NCI-H2227 (cell line): Measurements from ENCODE around the gene SCARB1.

Experiments
- DNase-seq: peaks from one replicate; lab custom pipeline; 2025; ENCODE audit not compliant: unreplicated experiment; lab: John Stamatoyannopoulos, UW

Gene SCARB1

DNA sequence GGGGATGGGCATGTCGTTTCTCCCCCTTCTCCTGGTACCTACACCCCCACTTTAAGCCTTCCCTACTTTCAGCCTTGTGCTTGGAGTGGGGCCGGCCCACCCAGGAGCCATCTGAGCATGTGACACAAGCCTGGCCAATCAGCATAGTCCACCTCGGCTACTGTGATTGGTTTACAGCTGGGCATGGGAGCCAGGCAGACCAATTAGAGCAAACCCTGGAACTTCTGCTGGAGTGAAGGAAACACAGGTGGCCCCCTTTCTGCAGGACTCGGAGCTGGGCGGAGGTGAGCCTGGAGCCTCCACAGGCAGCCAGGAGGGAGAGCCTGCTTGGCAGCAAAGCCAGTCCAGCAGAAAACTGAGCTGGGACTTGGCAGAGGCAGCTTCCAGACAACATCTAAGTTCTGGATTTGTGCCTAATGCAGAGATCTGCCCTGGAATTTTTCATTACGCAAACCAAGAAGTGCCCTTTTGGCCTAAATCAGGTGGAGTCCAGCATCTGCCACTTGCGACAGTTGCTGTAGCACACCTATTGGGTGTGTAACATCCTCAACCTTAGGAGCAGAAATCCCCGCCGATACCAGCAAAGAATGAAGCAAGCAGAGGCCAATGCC is 59.5 kb downstream of the SCARB1 start:
- peak; percentile 9 for DNase-seq

DNA sequence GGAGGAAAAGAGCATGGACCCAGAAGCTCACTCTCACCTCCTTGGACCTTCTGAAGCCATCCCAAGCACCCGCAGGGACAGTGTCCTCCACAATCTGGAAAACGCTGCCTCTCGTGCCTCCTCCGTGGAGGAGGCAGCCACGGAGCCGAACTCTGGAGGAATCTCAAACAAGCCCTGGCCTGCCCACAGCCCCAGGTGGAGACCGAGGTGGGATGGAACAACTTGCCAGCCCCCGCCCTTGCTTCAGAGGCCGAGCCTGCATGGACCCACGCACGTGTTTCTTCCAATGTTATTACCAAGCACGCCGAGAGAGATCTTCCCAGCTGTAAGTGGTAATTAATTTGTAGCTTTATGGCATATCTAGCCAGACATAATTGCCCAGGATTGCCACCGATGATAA is 61.3 kb downstream of the SCARB1 start:
- DNase-seq, result no peak

DNA sequence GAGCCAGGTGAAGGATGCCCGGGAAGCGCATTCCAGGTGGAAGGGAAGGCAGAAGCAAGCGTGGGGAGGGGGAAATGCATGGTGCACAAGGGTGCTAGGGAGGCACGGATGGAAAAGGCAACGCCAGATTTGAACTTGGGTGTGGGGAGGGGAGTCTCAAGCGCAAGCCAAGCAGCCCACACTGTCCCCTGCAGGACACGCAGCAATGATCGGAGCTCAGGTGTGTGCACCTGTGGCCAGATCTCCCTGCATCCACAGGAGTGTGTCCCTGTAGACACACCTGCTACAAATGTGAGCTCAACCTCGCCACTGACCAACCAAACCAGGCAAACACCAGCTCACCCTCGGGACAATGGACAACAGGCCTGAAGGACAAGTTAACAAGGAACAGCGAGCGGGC is 63.2 kb downstream of the SCARB1 start:
- DNase-seq, result no peak

DNA sequence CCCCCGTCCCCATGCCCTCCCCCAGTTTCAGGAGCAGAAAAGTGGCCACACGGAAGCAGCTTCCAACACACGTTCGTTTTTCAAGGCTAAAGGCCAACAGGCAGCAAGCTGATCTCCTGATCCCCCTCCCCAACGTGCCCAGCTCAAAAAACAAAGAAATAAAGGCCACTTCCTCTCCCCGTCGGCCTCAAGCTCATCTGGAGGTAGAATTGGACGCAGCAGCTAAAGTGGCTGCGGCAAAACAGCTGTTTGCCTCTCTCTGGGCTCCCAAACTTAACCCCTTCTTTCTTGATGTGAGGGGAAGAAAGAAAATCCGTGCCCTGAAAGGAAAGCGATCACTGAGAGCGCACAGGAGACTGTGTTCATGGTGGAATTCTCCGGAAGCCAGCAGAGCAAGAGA is 66.3 kb downstream of the SCARB1 start:
- DNase-seq, result no peak

DNA sequence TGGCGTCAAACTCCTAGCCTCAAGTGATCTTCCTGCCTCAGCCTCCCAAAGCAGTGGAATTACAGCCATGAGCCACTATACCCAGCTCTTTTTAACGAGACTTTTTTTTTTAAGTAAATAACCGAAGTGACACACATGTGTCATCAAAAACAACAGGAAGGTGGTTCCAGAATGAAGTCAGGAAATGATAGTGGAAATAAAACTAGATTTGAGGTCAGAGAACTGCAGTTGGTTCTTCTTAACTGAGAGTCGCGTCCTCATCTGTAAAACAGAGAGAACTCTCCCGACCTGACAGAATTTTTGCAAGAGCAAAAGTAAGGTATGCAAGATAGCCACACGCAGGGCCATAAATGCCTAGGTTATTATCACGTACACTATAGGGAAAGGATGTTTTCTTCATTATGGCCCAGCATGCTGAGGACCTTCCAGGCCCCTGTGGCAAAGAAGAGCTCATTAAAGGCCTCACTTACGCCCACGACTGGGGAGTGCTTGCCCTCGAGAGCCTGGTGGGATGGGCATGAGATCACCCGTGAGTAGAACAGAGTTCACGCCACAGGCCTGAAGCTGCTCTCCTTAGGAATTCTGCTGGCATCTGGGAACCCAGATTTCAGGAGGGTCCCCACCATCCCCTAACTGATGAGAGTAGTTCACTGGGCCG is 67.2 kb downstream of the SCARB1 start:
- DNase-seq, result no peak

DNA sequence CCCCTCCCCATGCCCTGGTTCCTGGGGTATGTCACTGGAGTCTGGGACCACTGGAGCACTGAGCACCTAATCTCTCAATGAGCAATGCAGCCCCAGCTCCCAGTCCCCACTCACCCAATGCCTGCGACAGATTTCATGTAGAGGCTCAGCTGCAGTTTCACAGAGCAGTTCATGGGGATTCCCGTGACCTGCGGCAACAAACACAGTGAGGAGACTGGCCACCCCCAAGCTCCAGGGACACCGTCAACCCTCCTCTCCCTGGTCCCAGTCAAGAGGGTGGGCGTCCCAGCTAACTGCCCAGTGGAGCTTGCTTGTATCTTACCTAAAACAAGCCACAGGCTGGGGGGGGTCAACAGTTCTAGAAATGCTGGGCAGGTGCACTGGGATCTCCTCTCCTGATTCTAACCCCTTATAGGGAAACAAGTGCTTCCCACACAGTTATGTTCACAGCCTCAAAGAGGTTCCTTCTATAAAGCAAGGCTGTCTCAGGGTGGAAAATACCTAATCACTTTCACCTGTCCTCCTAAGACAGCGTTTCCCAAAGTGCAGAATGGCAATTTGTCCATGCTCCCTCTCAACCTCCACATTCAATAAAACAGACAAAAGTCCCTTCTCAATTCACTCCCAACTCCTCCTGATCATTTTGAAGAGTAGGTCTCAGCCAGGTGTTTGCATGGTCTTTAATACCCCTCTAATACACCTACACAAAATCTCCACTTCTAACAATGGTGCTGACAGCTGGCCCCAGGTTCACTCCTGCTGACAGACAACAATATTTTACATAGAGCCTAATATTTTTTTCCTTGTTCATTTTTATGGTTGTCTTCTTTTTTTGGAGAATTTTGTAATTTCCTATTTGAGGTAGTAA is 68.3 kb downstream of the SCARB1 start:
- no peak for DNase-seq

DNA sequence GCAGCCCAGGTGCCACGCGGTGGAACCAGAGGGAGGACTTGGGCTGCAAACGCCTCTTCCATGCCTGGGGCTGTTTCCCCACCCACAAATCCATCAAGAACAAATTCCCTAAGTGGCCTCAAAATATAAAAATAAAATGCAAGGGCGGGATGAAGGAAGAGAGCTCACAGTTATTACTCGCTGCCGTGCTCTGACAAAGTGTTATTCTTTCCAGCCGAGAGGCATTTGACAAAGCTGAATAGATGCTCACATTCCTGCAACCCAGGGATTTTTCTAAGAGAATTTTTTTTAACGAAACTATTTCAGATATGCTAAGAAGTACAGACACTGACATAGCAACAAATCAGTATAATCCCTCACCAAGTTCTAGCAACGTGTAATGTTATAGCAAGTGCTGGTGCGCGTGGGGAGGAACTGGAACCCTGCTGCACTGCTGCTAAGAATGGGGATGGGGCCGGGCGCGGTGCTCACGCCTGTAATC is 70.7 kb downstream of the SCARB1 start:
- no peak for DNase-seq

DNA sequence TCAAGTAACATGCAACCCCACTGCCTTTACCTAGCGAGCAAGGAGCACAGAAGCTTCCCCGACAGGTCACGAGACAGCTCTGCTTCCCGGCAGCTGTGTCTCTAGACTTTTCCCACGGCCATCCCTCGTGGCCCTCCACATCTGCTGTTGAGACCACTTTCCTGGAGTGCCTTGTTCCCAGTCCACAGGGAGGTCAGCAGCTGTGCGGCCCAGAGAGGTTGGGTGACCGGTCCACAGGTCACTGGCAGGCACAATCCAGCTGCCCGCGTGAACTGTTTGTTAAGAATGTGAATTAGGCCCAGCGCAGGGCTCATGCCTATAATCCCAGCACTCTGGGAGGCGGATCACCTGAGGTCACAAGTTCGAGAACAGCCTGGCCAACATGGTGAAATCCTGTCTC is 71.5 kb downstream of the SCARB1 start:
- DNase-seq, result no peak

DNA sequence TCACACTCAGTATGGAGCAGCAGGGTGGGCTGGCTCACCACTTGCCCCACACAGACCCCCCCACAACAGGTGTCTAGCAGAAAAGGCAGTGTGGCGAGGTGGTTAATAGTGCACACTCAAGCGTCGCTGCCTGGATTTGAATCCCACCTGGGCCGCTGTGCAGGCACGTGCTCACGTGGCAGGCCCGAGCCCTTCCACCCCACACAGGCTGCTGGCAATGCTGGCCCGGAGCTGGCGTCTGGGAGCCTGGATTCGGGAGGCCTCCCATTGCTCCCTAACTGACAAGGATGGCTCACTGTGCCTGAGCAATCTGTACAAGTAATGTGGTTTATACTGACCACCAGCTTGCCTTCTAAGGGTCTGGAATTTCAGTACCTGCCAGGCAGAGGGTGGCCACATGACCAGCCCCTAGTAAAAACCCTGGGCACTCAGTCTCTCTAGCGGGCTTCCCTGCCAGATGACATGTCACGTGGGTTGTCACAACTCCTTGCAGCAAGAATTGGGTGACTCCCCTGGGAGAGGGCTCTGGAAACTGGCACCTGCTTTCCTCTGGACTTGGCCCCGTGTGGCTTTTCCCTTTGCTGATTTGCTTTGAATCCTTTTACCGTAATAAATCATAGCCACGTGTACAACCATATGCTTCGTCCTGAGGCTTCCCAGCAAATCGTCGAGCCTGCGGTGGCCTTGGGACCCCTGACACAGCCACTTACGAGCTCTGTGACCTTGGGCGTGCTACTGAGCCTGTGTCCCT is 72.8 kb downstream of the SCARB1 start:
- no peak for DNase-seq

DNA sequence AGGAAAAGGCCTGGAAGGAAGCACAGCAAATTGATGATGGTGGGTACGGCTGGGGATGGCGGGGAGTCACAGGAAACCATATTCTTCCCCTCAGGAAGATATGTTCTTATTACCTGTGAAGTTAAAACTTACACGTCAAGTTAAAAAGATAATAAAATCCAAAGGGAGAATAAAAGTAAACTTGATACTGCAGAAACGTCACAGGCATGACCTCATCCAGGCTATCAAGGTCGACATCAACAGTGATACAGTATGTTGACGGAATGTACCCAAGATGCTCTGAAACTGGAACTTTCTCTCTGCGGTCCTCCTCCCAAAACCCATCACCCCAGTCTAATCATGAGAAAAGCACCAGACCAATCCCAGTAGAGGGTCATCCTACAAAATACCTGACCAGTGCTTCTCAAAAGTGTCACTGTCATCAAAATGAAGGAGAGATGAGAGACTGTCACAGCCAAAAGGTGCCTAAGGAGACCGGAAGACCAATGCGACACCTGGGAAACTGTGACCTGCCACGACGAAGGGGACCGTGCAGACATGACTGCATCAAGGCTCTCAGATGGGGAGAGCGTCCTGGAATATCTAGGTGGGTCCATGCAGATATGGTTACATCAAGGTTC is 74.6 kb downstream of the SCARB1 start:
- no peak for DNase-seq

DNA sequence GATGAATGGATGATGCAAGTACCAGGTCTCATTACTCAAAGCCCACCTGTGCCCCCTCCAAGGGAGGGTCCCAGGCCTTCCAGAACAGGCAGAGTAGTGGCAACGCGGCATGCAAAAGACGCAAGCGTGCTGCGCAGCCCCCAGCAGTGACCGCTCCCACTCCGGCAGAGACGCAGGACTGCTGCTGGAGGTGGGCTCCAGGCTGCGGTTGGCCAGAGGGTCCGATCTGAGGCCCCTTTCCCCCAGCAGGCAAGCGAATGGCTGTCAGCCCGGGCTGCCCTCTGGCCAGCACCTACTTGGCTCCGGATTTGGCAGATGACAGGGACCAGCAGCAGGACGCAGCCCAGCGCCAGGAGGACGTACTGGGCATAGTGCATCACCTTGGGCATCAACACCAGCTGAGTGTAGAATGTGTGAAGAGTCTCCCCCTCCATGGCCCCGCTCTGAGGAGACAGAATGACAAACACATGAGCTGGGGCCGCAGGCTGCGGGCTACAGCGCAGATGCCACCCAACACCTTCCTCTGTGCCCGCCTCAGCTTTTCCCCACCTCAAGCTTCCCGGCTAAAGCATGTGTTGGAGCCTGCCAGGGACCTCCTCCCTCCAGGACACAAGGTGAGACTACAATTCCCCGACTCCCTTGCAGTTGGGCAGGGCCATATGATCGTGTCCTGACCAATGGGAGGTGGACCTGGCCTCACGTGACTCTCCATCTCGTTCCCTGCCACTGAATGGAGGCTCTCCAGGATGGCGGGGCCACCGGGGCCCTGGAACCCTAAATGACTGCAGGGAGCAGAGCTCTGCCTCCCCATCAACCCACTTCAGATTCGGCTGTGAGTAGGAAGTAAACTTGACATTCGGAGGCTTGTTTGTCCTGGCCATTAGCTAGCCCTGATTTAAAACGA is 77.4 kb downstream of the SCARB1 start:
- DNase-seq, result peak; percentile 96

DNA sequence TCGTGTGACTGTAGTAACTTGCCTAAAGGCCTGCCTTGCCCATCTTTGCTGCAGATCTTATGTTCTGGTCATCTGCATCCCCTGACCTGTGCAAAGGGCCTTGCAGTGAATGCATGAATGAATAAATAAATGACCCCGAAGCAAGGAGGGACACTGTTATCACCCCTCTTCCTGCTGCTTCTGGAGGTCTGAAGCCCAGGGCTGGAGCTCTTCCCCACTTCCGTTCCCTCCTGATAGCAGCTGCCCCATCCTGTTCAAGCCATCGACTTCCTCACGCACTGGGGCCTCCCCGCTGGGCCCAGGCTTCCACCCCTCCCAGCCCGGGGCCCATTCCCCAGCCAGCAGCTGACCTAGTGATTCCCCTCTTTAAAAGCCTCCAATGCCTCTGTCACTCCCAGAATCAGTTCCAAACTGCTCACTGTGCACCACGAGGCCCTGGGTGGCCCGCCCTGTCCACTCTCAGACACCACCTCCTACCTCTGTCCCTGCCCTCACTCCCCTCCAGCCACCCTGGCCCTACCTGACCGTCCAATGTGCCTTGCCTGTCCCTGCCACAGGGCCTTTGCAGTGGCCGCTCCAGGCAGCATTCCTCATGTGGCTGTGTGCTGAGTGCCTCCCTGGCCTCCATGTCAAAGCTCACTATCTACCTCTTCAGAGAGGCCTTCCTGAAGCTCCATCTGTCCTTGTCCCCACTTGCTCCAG is 78.6 kb downstream of the SCARB1 start:
- DNase-seq, result no peak

DNA sequence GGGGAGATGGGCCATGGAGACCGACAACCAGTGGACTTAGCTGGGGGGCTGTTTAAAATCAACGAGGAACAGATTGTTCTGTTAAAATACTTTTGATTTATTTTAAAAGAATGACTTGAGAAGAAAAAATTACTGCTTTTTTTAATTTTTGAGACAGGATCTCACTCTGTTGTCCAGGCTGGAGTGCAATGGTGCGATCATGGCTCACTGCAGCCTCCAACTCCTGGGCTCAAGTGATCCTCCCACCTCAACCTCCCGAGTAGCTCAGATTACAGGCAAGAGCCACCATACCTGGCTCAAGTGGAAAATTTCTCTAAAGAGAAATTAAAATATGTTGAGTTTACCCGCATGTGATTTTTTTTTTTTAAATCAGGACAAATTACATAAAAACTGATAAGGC is 80.6 kb downstream of the SCARB1 start:
- DNase-seq, result no peak

DNA sequence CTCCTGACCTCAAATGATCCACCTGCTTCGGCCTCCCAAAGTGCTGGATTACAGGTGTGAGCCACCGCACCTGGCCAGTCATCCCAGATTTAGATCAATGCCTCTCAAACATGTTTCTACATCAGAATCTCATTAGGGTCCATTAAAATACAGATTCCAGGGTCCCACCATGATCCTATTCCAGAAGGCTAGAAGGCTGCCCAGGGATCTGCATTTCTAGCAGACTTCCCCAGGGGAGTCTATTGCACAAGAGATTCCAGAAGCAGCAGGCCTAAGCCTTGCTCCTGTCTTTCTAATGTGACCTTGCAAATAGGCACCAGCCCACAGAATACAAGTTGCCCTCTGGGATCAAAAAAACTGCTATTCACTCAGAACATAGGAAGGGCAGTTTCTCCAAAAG is 81.5 kb downstream of the SCARB1 start:
- no peak for DNase-seq

DNA sequence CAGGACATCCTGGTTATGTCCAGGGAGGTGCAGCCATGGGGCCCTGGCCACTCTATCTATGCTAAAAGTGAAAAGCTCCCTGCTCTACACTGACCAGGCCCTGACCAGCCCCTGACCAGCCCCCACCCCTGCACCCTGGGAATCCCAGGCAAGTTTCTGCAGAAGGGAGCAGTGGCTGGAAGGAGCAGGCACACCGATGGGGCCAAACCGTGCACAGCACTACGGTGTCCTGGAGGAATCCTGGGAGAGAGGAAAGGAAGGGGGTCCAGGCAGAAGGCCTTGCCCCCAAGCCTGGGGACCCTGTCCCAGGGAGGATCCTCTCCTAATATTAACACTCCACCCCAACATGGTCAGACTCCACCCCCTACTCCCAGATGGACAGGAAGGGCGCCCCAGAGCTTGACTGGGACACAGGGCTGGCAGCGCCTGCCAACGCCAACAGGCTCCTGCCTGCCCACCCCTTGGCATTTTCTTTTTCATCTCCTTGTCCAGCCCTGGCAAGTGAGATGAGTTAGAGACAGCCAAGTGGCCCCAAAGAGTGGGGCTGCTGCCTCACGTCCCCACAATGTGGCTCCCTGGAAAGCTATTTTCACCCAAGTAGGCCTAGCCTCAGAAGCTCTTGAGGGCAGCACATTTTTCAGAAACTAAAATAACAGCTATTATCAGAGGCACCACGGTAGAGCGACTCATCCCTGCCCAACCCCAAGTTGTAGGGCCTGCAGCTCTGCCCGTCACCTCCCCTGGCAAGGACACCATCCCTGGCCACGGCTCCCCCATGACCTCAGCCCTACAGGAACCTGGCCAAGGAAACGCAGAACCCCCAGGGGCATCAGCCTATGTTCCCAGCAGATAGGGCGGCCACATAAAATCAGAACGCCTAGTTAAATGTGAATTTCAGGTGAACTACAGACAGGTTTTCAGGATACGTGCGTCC is 82.6 kb downstream of the SCARB1 start:
- DNase-seq, result no peak

DNA sequence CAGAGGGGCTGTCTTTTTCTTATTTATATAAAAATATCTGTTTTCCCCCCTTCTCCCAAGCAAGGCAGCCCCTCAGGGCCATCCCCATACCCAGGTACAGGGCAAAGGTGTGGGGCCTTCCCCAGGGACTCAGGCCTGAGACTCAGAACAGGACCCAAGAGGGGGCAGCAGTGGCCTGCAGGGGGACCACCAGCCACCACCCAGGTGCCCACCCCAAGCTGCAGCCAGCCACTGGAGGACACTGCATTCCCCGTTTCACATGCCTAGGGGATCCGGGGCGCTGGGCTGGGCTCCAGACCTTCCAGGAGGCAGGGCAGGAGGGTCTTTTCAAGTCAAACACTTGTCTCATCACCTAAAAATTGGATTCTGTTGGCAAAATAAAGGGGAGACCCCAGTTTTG is 83.3 kb downstream of the SCARB1 start:
- no peak for DNase-seq

DNA sequence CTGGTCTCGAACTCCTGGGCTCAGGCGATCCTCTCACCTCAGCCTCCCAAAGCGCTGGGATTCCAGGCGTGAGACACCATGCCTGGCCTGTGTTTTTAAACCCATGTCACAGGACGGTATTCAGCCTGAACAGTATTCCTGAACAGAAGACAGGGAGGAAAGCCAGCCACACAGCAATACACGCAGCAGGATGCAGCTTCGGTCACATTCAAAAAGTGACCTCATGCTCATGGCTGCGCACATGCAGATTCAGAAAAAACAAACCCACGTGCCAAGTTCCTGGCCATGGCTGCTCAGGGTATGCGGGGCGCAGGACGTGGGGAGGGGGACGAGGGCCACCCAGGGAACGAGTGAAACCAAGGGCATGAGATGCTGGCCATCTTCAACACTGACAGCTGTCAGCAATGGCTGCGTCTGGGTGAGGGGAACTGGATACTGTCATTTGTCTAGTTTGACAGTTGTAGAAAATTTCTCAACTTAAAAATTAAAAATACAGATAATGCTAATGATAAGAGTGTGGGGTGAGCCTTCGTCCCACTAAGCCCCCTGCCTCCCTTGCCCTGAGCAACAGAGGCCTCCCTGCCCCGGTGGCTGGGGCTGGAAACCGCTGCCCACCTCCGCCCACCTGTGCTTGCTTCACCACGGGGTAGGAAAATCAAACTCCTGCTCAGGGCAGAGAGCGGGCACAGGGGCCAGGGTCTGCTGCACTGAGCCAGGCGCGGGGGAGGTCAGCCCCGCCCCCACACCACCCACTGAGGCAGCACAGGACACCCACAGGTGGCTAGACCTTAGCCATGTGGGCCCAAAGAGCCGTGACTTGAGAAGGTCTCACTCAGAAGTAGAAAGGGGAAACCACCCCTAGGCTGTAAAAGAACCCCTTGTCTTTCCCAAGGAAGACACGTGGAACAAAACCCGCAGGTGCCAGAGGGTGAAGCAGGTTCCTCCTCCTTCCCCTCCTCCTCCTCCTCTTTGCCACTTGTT is 84.2 kb downstream of the SCARB1 start:
- DNase-seq, result no peak
